ENCODE results near the gene CAMK2D. TPM values are rescaled to one million over a fixed set of nuclear protein-coding genes. Genes with fewer than 3 reads are reported as not detected.
A peak's percentile ranks its signal among the peaks of the same experiment; 100 is the strongest.

The CAMK2D gene
- total RNA-seq, 2 donors from 2014 or later: 132 to 187 TPM

GRCh38 chr4:113616443-113616842 is 145.1 kb downstream of the CAMK2D start:
- no peaks in the 10 kb centered on the region for H3K36me3 ChIP-seq
- peaks cover 0 to 47% of the 10 kb centered on the region in 2 donors for H3K4me1 ChIP-seq
- no peak for TF ChIP-seq CTCF (IDR thresholded peaks at IDR 0.05)
- peak overlapping the region; percentile 33 to 54 for H3K27ac ChIP-seq
- H3K9me3 ChIP-seq: no peaks in the 10 kb centered on the region
- H3K4me3 ChIP-seq: no peak overlapping the region
- no peaks in the 10 kb centered on the region for H3K27me3 ChIP-seq
- DNase-seq (ENCODE audit: low spot score): no peak

GRCh38 chr4:113614414-113614813 is 147.1 kb downstream of the CAMK2D start:
- DNase-seq (ENCODE audit: low spot score): no peak
- Histone ChIP-seq H3K36me3 (no peaks in the 10 kb centered on the region), H3K4me1 (peaks cover 0 to 52% of the 10 kb centered on the region in 2 donors), H3K4me3 (no peak overlapping the region), H3K9me3 (no peaks in the 10 kb centered on the region), H3K27ac (peak overlapping the region; percentile 2 to 54), H3K27me3 (no peaks in the 10 kb centered on the region)
- no peak for TF ChIP-seq CTCF (IDR thresholded peaks at IDR 0.05)

GRCh38 chr4:113613503-113613902 is 148.0 kb downstream of the CAMK2D start:
- no peaks in the 10 kb centered on the region for H3K27me3 ChIP-seq
- TF ChIP-seq CTCF (IDR thresholded peaks at IDR 0.05): no peak
- H3K4me1 ChIP-seq: peaks cover 0 to 46% of the 10 kb centered on the region in 2 donors
- peak overlapping the region; percentile 22 to 54 for H3K27ac ChIP-seq
- no peak overlapping the region for H3K4me3 ChIP-seq
- H3K9me3 ChIP-seq: no peaks in the 10 kb centered on the region
- no peaks in the 10 kb centered on the region for H3K36me3 ChIP-seq
- no peak for DNase-seq (ENCODE audit: low spot score)

GRCh38 chr4:113610537-113610936 is 151.0 kb downstream of the CAMK2D start:
- Histone ChIP-seq H3K27me3 (no peaks in the 10 kb centered on the region), H3K4me3 (no peak overlapping the region), H3K4me1 (peaks cover 0 to 28% of the 10 kb centered on the region in 2 donors), H3K9me3 (no peaks in the 10 kb centered on the region), H3K27ac (peak overlapping the region in 1 of 2 donors; percentile 54), H3K36me3 (no peaks in the 10 kb centered on the region)
- no peak for DNase-seq (ENCODE audit: low spot score)
- TF ChIP-seq CTCF (IDR thresholded peaks at IDR 0.05): no peak

GRCh38 chr4:113607998-113608397 is 153.5 kb downstream of the CAMK2D start:
- Histone ChIP-seq H3K4me3 (no peak overlapping the region), H3K27ac (peak overlapping the region in 1 of 2 donors; percentile 74), H3K36me3 (no peaks in the 10 kb centered on the region), H3K27me3 (no peaks in the 10 kb centered on the region), H3K9me3 (no peaks in the 10 kb centered on the region), H3K4me1 (peaks cover 0 to 19% of the 10 kb centered on the region in 2 donors)
- DNase-seq (ENCODE audit: low spot score): no peak
- TF ChIP-seq CTCF (IDR thresholded peaks at IDR 0.05): no peak

- no peak overlapping the region for H3K4me3 ChIP-seq
- peak overlapping the region in 1 of 2 donors; percentile 74 for H3K27ac ChIP-seq
- no peaks in the 10 kb centered on the region for H3K36me3 ChIP-seq
- H3K27me3 ChIP-seq: no peaks in the 10 kb centered on the region
- H3K9me3 ChIP-seq: no peaks in the 10 kb centered on the region
- H3K4me1 ChIP-seq: peaks cover 0 to 22% of the 10 kb centered on the region in 2 donors
- no peak for DNase-seq (ENCODE audit: low spot score)
- TF ChIP-seq CTCF (IDR thresholded peaks at IDR 0.05): no peak
These were observed 154.3 kb downstream of the CAMK2D start for GRCh38 chr4:113607147-113607720.
